B cell (primary cell): ENCODE data around the gene SIDT2. TPM values are rescaled to one million over a fixed set of nuclear protein-coding genes. Genes with fewer than 3 reads are reported as not detected.
A peak's percentile ranks its signal among the peaks of the same experiment; 100 is the strongest.

ENCODE experiments used
- ATAC-seq: fragments of 200-7000 bp; cut with Tn5 transposase; one replicate; pipeline ENCODE4 v1.10.0; 2021; ENCODE audit warnings: low read depth, mild to moderate bottlenecking, moderate number of reproducible peaks, moderate library complexity
- CTCF ChIA-PET: fragments of 350-600 bp; sonication (Branson Sonifier 250); formaldehyde crosslinking; loops from one replicate; lab custom pipeline; 2021; ENCODE audit warnings: antibody characterized with exemption, inconsistent platforms; lab: Charles Lee
- POLR2A ChIA-PET: fragments of 350-600 bp; sonication (Branson Sonifier 250); formaldehyde crosslinking; loops from one replicate; lab custom pipeline; 2021; ENCODE audit warnings: antibody characterized with exemption; lab: Charles Lee
- DNase-seq: peaks from one replicate; pipeline ENCODE4 v3.0.0; 2013
- H2AFZ ChIP-seq: 2 replicates; pipeline ENCODE4 v1.6.1; 2012; ENCODE audit warnings: mild to moderate bottlenecking, low read depth, low read length; ENCODE audit not compliant: insufficient read depth, poor library complexity, severe bottlenecking
- H3K27ac ChIP-seq, 2 donors: 1 replicate in 1 of 2; 2 replicates in 1 of 2; pipeline ENCODE4 v1.5.1; 2012 to 2013; ENCODE audit warnings: low read length in 2 of 2, mild to moderate bottlenecking in 2 of 2, moderate library complexity in 1 of 2
- H3K27me3 ChIP-seq, 4 experiments: fragments of 200-600 bp in 1 of 4; sonication (generic) in 1 of 4; replicated peaks in 1 of 4; 1 replicate in 2 of 4; 2 replicates in 2 of 4; pipeline versions ENCODE4 v1.6.1 to v1.7.0; 2013 to 2016; ENCODE audit warnings: low read length in 3 of 4, mild to moderate bottlenecking in 2 of 4, mixed read lengths in 1 of 4, moderate library complexity in 1 of 4; ENCODE audit not compliant: insufficient read depth in 4 of 4, control insufficient read depth in 3 of 4; ENCODE audit errors: control extremely low read depth in 1 of 4
- H3K36me3 ChIP-seq, 2 experiments: replicated peaks in 1 of 2; 1 replicate in 1 of 2; 2 replicates in 1 of 2; pipeline versions ENCODE4 v1.6.1 to v1.7.1; 2013; ENCODE audit warnings: low read length in 1 of 2; ENCODE audit not compliant: insufficient read depth in 2 of 2, control insufficient read depth in 1 of 2; ENCODE audit errors: control extremely low read depth in 1 of 2, extremely low read depth in 1 of 2
- H3K4me1 ChIP-seq, 2 donors: fragments of 200-600 bp in 1 of 2; sonication (generic) in 1 of 2; 1 replicate in 1 of 2; 2 replicates in 1 of 2; pipeline versions ENCODE4 v1.5.1 to v1.6.1; 2013 to 2017; ENCODE audit warnings: low read length in 2 of 2; ENCODE audit not compliant: control insufficient read depth in 2 of 2, insufficient read depth in 2 of 2
- H3K4me2 ChIP-seq: replicated peaks from 2 replicates; pipeline ENCODE3; 2012; ENCODE audit warnings: mild to moderate bottlenecking, low read depth, low read length; ENCODE audit not compliant: poor library complexity, severe bottlenecking
- H3K4me3 ChIP-seq, 5 experiments: fragments of 200-600 bp in 1 of 5; sonication (generic) in 1 of 5; 1 replicate in 3 of 5; 2 replicates in 2 of 5; pipeline versions ENCODE4 v1.5.1 to v1.7.0; 2011 to 2016; ENCODE audit warnings: low read length in 4 of 5, mild to moderate bottlenecking in 4 of 5, low read depth in 2 of 5, control low read depth in 1 of 5, moderate library complexity in 1 of 5; ENCODE audit not compliant: insufficient read depth in 1 of 5; ENCODE audit errors: control extremely low read depth in 1 of 5, extremely low read depth in 1 of 5
- H3K79me2 ChIP-seq: fragments of 200-600 bp; sonication (generic); one replicate; pipeline ENCODE4 v1.6.0; 2016; ENCODE audit warnings: low read length; ENCODE audit not compliant: control insufficient read depth, insufficient read depth
- H3K9ac ChIP-seq: fragments of 200-600 bp; sonication (generic); 2 replicates; pipeline ENCODE4 v1.6.1; 2017; ENCODE audit warnings: mild to moderate bottlenecking, low read length, moderate library complexity
- H3K9me3 ChIP-seq, 3 donors: one replicate each; pipeline versions ENCODE4 v1.6.1 to v1.7.1; 2013; ENCODE audit warnings: low read length in 2 of 3; ENCODE audit not compliant: control insufficient read depth in 2 of 3, insufficient read depth in 1 of 3; ENCODE audit errors: control extremely low read depth in 1 of 3
- H4K20me1 ChIP-seq: 2 replicates; pipeline ENCODE4 v1.6.0; 2012; ENCODE audit warnings: mild to moderate bottlenecking, low read length; ENCODE audit not compliant: insufficient read depth, control insufficient read depth, poor library complexity, severe bottlenecking
- H3K27ac Mint-ChIP-seq: one replicate; pipeline ENCODE4 v1.8.0; 2021; ENCODE audit warnings: mixed read lengths
- H3K27me3 Mint-ChIP-seq: one replicate; pipeline ENCODE4 v1.8.0; 2021; ENCODE audit warnings: mixed read lengths
- H3K4me1 Mint-ChIP-seq: one replicate; pipeline ENCODE4 v1.8.0; 2021; ENCODE audit warnings: mixed read lengths
- H3K4me3 Mint-ChIP-seq: one replicate; pipeline ENCODE4 v1.8.0; 2021; ENCODE audit warnings: mixed read lengths
- H3K9me3 Mint-ChIP-seq: one replicate; pipeline ENCODE4 v1.8.0; 2022; ENCODE audit warnings: mixed read lengths; ENCODE audit not compliant: insufficient read depth
- CTCF ChIP-seq: fragments of 200-600 bp; IDR thresholded peaks from one replicate; pipeline ENCODE4 v1.8.0; 2022; ENCODE audit warnings: antibody characterized with exemption, mild to moderate bottlenecking
- EZH2 ChIP-seq: IDR thresholded peaks from 2 replicates; pipeline ENCODE4 v1.6.1; 2012; ENCODE audit warnings: borderline replicate concordance, low read depth, mild to moderate bottlenecking, moderate library complexity, low read length; ENCODE audit not compliant: insufficient read depth, poor library complexity, severe bottlenecking
- WGBS: methylation state at CpG from one replicate; pipeline ENCODE4 v1.1.5; 2013; ENCODE audit warnings: missing lambda C conversion rate; ENCODE audit not compliant: insufficient coverage; 5-methylcytosine and 5-hydroxymethylcytosine counted together
- intact Hi-C: fragments of 100-400 bp; cut with micrococcal nuclease; formaldehyde crosslinking; loops from one replicate; pipeline ENCODE4 v1.10.0; 2022
- polyA plus RNA-seq: library from polyadenylated mRNA; depleted of rRNA; stranded (reverse); fragments of >200 nt; gene quantifications from 2 replicates; pipeline ENCODE4 v1.2.3, GENCODE V29; 2012
- total RNA-seq, 2 donors: library from RNA; stranded (reverse); fragments of 120-200 nt in 1 of 2; gene quantifications; 1 replicate in 1 of 2; 2 replicates in 1 of 2; pipeline versions ENCODE4 v1.2.3 to v1.2.4, GENCODE V29; 2013 to 2022

The SIDT2 gene
- total and polyA plus RNA-seq, 2 donors (not counting 1 experiment from before 2014, with no cell fraction given) = 78.9 to 241 TPM

DNA sequence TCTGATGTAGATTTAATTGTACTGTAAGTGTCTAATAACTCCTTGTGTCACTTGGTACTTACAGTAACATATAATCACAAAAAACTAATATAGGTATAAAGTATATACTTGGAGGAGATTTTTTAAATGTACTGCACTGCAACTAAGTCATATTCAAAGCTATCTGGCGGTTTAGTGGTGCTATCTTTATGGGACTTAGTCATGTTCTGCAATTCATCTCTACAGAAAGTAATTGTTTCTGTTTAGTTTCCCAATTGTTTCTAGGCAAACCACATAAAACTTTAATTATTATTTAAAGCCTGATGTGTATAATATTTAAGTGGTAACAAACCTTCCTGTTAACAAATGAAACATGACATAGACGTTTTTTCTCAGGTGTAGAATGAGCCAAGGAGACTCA, 26.5 kb upstream of the SIDT2 start:
- peaks cover 3 to 10% of the 10 kb centered on the region in 2 donors for H3K4me1 ChIP-seq
- Mint-ChIP-seq H3K27ac (no peak overlapping the region), H3K4me1 (peaks cover 50% of the 10 kb centered on the region), H3K4me3 (no peak overlapping the region), H3K9me3 (no peaks in the 10 kb centered on the region), H3K27me3 (no peaks in the 10 kb centered on the region)
- H4K20me1 ChIP-seq = peaks cover 83% of the 10 kb centered on the region
- peaks cover 99% of the 10 kb centered on the region for H3K79me2 ChIP-seq
- intact Hi-C loops = no loop called here
- no peak overlapping the region for H2AFZ ChIP-seq
- POLR2A ChIA-PET = interaction anchor here (1.0 kb wide), 1 partner anchor 79 kb away, joined by 5 read pairs; no protein-coding TSS in a partner anchor
- CTCF ChIA-PET = interaction anchor here (1.0 to 1.4 kb wide), 2 partner anchors 20 to 29 kb away, joined by 3 read pairs; no protein-coding TSS in a partner anchor
- WGBS = no CpG with 5 or more reads among the region's 2 CpGs
- H3K9ac ChIP-seq = no peak overlapping the region
- H3K27me3 ChIP-seq = no peaks in the 10 kb centered on the region
- peak overlapping the region; percentile 12 for H3K4me2 ChIP-seq
- peak overlapping the region in 1 of 2 donors; percentile 12 for H3K27ac ChIP-seq
- H3K9me3 ChIP-seq = no peaks in the 10 kb centered on the region
- H3K36me3 ChIP-seq = peaks cover 0 to 31% of the 10 kb centered on the region in 2 experiments
- H3K4me3 ChIP-seq = no peak overlapping the region
- no peak for ATAC-seq
- DNase-seq = no peak
- no peak for TF ChIP-seq EZH2
- TF ChIP-seq CTCF = no peak

DNA sequence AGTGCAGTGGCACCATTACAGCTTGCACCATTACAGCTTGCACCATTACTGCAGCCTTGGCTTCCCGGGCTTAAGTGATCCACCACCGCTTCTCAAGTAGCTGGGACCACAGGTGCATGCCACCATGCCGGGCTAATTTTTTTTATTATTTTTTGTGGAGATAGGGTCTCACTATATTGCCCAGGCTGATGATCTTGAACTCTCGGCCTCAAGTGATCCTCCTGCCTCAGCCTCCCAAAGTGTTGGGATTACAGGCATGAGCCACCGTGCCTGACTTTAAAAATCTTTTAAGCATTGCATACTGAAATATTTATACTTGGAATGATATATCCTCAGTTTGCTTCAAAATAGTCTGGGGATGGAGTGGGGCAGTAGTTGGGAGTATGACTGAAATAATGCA, 24.1 kb upstream of the SIDT2 start:
- CTCF ChIA-PET = interaction anchor here (1.3 kb wide), 1 partner anchor 12 kb away, joined by 3 read pairs; no protein-coding TSS in a partner anchor

More for the DNA sequence above, 24.1 kb upstream of the SIDT2 start:
- Histone ChIP-seq H3K36me3 (peaks cover 1 to 29% of the 10 kb centered on the region in 2 experiments), H3K27ac (no peak overlapping the region), H4K20me1 (peaks cover 81% of the 10 kb centered on the region), H3K79me2 (peaks cover 98% of the 10 kb centered on the region), H3K9ac (no peak overlapping the region), H2AFZ (no peak overlapping the region), H3K4me3 (no peak overlapping the region), H3K9me3 (no peaks in the 10 kb centered on the region), H3K4me1 (peaks cover 3 to 7% of the 10 kb centered on the region in 2 donors), H3K27me3 (no peaks in the 10 kb centered on the region), H3K4me2 (no peak overlapping the region)
- intact Hi-C loops = no loop called here
- ATAC-seq (no peak), DNase-seq (no peak)
- H3K9me3 Mint-ChIP-seq = no peaks in the 10 kb centered on the region
- TF ChIP-seq EZH2 (no peak), CTCF (no peak)
- H3K4me3 Mint-ChIP-seq = no peak overlapping the region
- 100% methylated on average over 1 of the region's 5 CpGs for WGBS
- no peak overlapping the region for H3K27ac Mint-ChIP-seq
- H3K27me3 Mint-ChIP-seq = no peaks in the 10 kb centered on the region
- POLR2A ChIA-PET = interaction anchor here (1.1 kb wide), 1 partner anchor 9 kb away, joined by 3 read pairs; no protein-coding TSS in a partner anchor
- H3K4me1 Mint-ChIP-seq = peaks cover 43% of the 10 kb centered on the region
